GM23338 (cell line): ENCODE results near the gene MFSD11. TPM values are rescaled to one million over a fixed set of nuclear protein-coding genes. Genes with fewer than 3 reads are reported as not detected.

Source experiments
- ATAC-seq: fragments of 200-7000 bp; cut with Tn5 transposase; 3 replicates; pipeline ENCODE4 v1.9.1; 2020
- DNase-seq: peaks from one replicate; pipeline ENCODE4 v3.0.0-alpha.2; 2015; ENCODE audit warnings: low spot score
- H2AFZ ChIP-seq: fragments of 200-600 bp; sonication (generic); 2 replicates; pipeline ENCODE4 v1.8.0; 2016; ENCODE audit warnings: antibody characterized with exemption, mild to moderate bottlenecking, moderate library complexity
- H3F3A ChIP-seq: fragments of 200-600 bp; sonication (generic); replicated peaks from 2 replicates; pipeline ENCODE4 v1.8.0; 2017; ENCODE audit warnings: antibody characterized with exemption, mixed run types, low read depth
- H3K27ac ChIP-seq: fragments of 200-600 bp; sonication (generic); 2 replicates; pipeline ENCODE4 v1.6.1; 2016; ENCODE audit warnings: low read depth
- H3K27me3 ChIP-seq: fragments of 200-600 bp; sonication (generic); 2 replicates; pipeline ENCODE4 v1.8.0; 2016; ENCODE audit warnings: mild to moderate bottlenecking, mixed run types, moderate library complexity; ENCODE audit not compliant: insufficient read depth
- H3K36me3 ChIP-seq: fragments of 200-600 bp; sonication (generic); 2 replicates; pipeline ENCODE4 v1.8.0; 2016; ENCODE audit warnings: mild to moderate bottlenecking; ENCODE audit not compliant: insufficient read depth
- H3K4me1 ChIP-seq: fragments of 200-600 bp; sonication (generic); 2 replicates; pipeline ENCODE4 v1.8.0; 2016; ENCODE audit warnings: mild to moderate bottlenecking, moderate library complexity; ENCODE audit not compliant: insufficient read depth
- H3K4me2 ChIP-seq: fragments of 200-600 bp; sonication (generic); 2 replicates; pipeline ENCODE4 v1.7.1; 2017; ENCODE audit warnings: mixed run types
- H3K4me3 ChIP-seq: fragments of 200-600 bp; sonication (generic); 2 replicates; pipeline ENCODE4 v1.6.1; 2016; ENCODE audit warnings: mixed run types
- H3K79me2 ChIP-seq: fragments of 200-600 bp; sonication (generic); replicated peaks from 2 replicates; pipeline ENCODE4 v1.8.0; 2017; ENCODE audit warnings: mild to moderate bottlenecking; ENCODE audit not compliant: insufficient read depth
- H3K9me2 ChIP-seq: fragments of 200-600 bp; sonication (generic); 2 replicates; pipeline ENCODE4 v1.8.0; 2017; ENCODE audit not compliant: insufficient read depth
- H4K20me1 ChIP-seq: fragments of 200-600 bp; sonication (generic); replicated peaks from 2 replicates; pipeline ENCODE4 v1.8.0; 2017; ENCODE audit warnings: mild to moderate bottlenecking; ENCODE audit not compliant: insufficient read depth
- H3K27ac Mint-ChIP-seq: 2 replicates; pipeline ENCODE4 v1.8.0; 2020; ENCODE audit warnings: inconsistent platforms, mild to moderate bottlenecking, moderate library complexity, mixed read lengths
- H3K27me3 Mint-ChIP-seq: 3 replicates; pipeline ENCODE4 v1.8.0; 2022; ENCODE audit warnings: low read depth, mild to moderate bottlenecking, moderate library complexity, mixed read lengths, inconsistent platforms; ENCODE audit not compliant: insufficient read depth, poor library complexity
- H3K36me3 Mint-ChIP-seq: 3 replicates; pipeline ENCODE4 v1.8.0; 2021; ENCODE audit warnings: low read depth, mild to moderate bottlenecking, inconsistent platforms, moderate library complexity, mixed read lengths
- H3K4me1 Mint-ChIP-seq: 3 replicates; pipeline ENCODE4 v1.8.0; 2020; ENCODE audit warnings: mild to moderate bottlenecking, inconsistent platforms, mixed read lengths
- H3K4me3 Mint-ChIP-seq: 3 replicates; pipeline ENCODE4 v1.8.0; 2021; ENCODE audit warnings: moderate library complexity, mild to moderate bottlenecking, inconsistent platforms, mixed read lengths
- H3K9me3 Mint-ChIP-seq: 3 replicates; pipeline ENCODE4 v1.8.0; 2020; ENCODE audit warnings: moderate library complexity, mild to moderate bottlenecking, inconsistent platforms, mixed read lengths
- CREB1 ChIP-seq: fragments of 250-450 bp; sonication (Bioruptor Pico); IDR thresholded peaks from 2 replicates; pipeline ENCODE4 v1.5.0; 2020; ENCODE audit warnings: low read depth, mild to moderate bottlenecking, moderate library complexity
- EZH2 ChIP-seq: fragments of 200-600 bp; sonication (generic); IDR thresholded peaks from one replicate; pipeline ENCODE4 v1.8.0; 2017; ENCODE audit warnings: antibody characterized with exemption, mild to moderate bottlenecking, low read depth; ENCODE audit not compliant: unreplicated experiment
- EZH2phosphoT487 ChIP-seq: fragments of 200-600 bp; sonication (generic); IDR thresholded peaks from one replicate; pipeline ENCODE4 v1.8.1; 2018; ENCODE audit warnings: antibody characterized with exemption; ENCODE audit not compliant: unreplicated experiment
- JUNB ChIP-seq: IDR thresholded peaks from one replicate; pipeline ENCODE4 v1.6.1; 2016; ENCODE audit warnings: antibody characterized with exemption; ENCODE audit not compliant: unreplicated experiment
- NANOG ChIP-seq: IDR thresholded peaks from 2 replicates; pipeline ENCODE4 v1.6.1; 2016; ENCODE audit warnings: antibody characterized with exemption, borderline replicate concordance
- POLR2AphosphoS5 ChIP-seq: IDR thresholded peaks from 2 replicates; pipeline ENCODE4 v1.6.1; 2016; ENCODE audit warnings: antibody characterized with exemption, low read depth
- STAT1 ChIP-seq: IDR thresholded peaks from one replicate; pipeline ENCODE4 v1.6.1; 2016; ENCODE audit warnings: antibody characterized with exemption; ENCODE audit not compliant: unreplicated experiment
- ZNF114 ChIP-seq: fragments of 250-450 bp; sonication (Bioruptor Pico); IDR thresholded peaks from 2 replicates; pipeline ENCODE4 v1.5.0; 2020; ENCODE audit warnings: mild to moderate bottlenecking, moderate library complexity
- ZNF331 ChIP-seq: fragments of 250-450 bp; sonication (Bioruptor Pico); IDR thresholded peaks from 2 replicates; pipeline ENCODE4 v1.5.0; 2020; ENCODE audit warnings: low read depth, mild to moderate bottlenecking, moderate library complexity
- polyA plus RNA-seq: library from polyadenylated mRNA; unstranded; fragments of >200 nt; fragmentation: Nextera tagmentation; extraction: Ambion mirVana; gene quantifications from 2 replicates; pipeline ENCODE4 v1.2.1, GENCODE V29; 2016
- total RNA-seq: library from RNA; depleted of rRNA; stranded (reverse); fragments of >200 nt; shearing (Covaris generic); gene quantifications from 2 replicates; pipeline ENCODE4 v1.2.3, GENCODE V29; 2014
- TF ChIP-seq, protein P1 (sequence below): IDR thresholded peaks from one replicate; pipeline ENCODE4 v1.6.1; 2018; ENCODE audit warnings: antibody characterized with exemption; ENCODE audit not compliant: unreplicated experiment
- TF ChIP-seq, protein P2 (sequence below): fragments of 250-450 bp; sonication (Bioruptor Pico); IDR thresholded peaks from 2 replicates; pipeline ENCODE4 v1.5.0; 2020; ENCODE audit warnings: mild to moderate bottlenecking, moderate library complexity
- TF ChIP-seq, protein P3 (sequence below): IDR thresholded peaks from 2 replicates; pipeline ENCODE4 v1.6.1; 2016; ENCODE audit warnings: antibody characterized with exemption
- TF ChIP-seq, protein P4 (sequence below), 2 experiments: fragments of 200-600 bp in 1 of 2; sonication (generic) in 1 of 2; conservative IDR thresholded peaks; 2 replicates each; pipeline versions ENCODE4 v1.5.1 to v1.6.1; 2016 to 2017; ENCODE audit warnings: antibody characterized with exemption in 2 of 2, low read depth in 2 of 2, mild to moderate bottlenecking in 2 of 2, moderate library complexity in 1 of 2

Gene MFSD11
- total and polyA plus RNA-seq, 2 experiments from 2014 or later, result 10.2 to 35.3 TPM

DNA sequence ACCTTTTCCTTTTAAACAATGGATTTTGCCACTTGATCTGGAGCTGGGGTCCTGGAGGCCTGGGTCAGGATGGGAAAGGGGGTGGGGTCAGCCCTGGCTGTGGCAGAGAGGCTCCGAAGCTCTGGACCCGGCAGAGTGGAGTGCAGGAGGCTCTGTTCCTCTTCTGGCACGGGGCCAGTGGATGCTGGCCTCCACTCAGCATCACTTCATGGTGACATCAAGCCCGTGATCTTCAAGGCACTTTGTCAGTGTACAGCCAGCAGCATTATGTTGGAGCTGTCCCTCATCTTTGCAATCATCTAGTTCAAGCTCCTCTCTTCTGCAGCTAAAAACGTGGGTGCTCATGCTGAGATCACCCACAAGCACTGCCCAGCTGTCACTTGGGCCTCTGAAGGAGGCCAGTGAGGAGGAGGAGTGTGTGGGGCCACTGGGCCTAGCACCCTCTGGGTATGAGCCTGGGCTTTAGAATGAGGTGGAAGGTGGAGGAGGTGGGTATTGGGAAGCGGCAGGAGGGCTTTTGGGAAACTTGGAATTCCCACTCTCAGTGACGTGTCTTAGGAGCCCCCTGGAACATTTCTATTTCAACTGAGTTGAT, 84.4 kb downstream of the MFSD11 start:
- Mint-ChIP-seq H3K4me3 (no peak overlapping the region), H3K9me3 (no peaks in the 10 kb centered on the region; the same call in 2 of the 3 replicates), H3K27ac (no peak overlapping the region), H3K4me1 (peaks cover 9% of the 10 kb centered on the region), H3K27me3 (peaks cover 5% of the 10 kb centered on the region), H3K36me3 (no peaks in the 10 kb centered on the region)
- no peaks in the 10 kb centered on the region for H4K20me1 ChIP-seq
- H2AFZ ChIP-seq, result no peak overlapping the region
- no peaks in the 10 kb centered on the region for H3K9me2 ChIP-seq
- H3K4me1 ChIP-seq, result no peaks in the 10 kb centered on the region
- H3F3A ChIP-seq, result no peaks in the 10 kb centered on the region
- H3K36me3 ChIP-seq, result no peaks in the 10 kb centered on the region
- no peak overlapping the region for H3K4me2 ChIP-seq
- no peak for DNase-seq
- no peak overlapping the region for H3K27ac ChIP-seq
- no peak overlapping the region for H3K4me3 ChIP-seq
- TF ChIP-seq, protein P1, sequence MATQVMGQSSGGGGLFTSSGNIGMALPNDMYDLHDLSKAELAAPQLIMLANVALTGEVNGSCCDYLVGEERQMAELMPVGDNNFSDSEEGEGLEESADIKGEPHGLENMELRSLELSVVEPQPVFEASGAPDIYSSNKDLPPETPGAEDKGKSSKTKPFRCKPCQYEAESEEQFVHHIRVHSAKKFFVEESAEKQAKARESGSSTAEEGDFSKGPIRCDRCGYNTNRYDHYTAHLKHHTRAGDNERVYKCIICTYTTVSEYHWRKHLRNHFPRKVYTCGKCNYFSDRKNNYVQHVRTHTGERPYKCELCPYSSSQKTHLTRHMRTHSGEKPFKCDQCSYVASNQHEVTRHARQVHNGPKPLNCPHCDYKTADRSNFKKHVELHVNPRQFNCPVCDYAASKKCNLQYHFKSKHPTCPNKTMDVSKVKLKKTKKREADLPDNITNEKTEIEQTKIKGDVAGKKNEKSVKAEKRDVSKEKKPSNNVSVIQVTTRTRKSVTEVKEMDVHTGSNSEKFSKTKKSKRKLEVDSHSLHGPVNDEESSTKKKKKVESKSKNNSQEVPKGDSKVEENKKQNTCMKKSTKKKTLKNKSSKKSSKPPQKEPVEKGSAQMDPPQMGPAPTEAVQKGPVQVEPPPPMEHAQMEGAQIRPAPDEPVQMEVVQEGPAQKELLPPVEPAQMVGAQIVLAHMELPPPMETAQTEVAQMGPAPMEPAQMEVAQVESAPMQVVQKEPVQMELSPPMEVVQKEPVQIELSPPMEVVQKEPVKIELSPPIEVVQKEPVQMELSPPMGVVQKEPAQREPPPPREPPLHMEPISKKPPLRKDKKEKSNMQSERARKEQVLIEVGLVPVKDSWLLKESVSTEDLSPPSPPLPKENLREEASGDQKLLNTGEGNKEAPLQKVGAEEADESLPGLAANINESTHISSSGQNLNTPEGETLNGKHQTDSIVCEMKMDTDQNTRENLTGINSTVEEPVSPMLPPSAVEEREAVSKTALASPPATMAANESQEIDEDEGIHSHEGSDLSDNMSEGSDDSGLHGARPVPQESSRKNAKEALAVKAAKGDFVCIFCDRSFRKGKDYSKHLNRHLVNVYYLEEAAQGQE, result no peak
- TF ChIP-seq STAT1 (no peak), ZNF114 (CRISPR knock-in tag) (no peak), EZH2phosphoT487 (no peak), CREB1 (CRISPR knock-in tag) (no peak), POLR2AphosphoS5 (no peak), NANOG (no peak), EZH2 (no peak), JUNB (no peak), ZNF331 (CRISPR knock-in tag) (no peak)
- TF ChIP-seq, protein P2, sequence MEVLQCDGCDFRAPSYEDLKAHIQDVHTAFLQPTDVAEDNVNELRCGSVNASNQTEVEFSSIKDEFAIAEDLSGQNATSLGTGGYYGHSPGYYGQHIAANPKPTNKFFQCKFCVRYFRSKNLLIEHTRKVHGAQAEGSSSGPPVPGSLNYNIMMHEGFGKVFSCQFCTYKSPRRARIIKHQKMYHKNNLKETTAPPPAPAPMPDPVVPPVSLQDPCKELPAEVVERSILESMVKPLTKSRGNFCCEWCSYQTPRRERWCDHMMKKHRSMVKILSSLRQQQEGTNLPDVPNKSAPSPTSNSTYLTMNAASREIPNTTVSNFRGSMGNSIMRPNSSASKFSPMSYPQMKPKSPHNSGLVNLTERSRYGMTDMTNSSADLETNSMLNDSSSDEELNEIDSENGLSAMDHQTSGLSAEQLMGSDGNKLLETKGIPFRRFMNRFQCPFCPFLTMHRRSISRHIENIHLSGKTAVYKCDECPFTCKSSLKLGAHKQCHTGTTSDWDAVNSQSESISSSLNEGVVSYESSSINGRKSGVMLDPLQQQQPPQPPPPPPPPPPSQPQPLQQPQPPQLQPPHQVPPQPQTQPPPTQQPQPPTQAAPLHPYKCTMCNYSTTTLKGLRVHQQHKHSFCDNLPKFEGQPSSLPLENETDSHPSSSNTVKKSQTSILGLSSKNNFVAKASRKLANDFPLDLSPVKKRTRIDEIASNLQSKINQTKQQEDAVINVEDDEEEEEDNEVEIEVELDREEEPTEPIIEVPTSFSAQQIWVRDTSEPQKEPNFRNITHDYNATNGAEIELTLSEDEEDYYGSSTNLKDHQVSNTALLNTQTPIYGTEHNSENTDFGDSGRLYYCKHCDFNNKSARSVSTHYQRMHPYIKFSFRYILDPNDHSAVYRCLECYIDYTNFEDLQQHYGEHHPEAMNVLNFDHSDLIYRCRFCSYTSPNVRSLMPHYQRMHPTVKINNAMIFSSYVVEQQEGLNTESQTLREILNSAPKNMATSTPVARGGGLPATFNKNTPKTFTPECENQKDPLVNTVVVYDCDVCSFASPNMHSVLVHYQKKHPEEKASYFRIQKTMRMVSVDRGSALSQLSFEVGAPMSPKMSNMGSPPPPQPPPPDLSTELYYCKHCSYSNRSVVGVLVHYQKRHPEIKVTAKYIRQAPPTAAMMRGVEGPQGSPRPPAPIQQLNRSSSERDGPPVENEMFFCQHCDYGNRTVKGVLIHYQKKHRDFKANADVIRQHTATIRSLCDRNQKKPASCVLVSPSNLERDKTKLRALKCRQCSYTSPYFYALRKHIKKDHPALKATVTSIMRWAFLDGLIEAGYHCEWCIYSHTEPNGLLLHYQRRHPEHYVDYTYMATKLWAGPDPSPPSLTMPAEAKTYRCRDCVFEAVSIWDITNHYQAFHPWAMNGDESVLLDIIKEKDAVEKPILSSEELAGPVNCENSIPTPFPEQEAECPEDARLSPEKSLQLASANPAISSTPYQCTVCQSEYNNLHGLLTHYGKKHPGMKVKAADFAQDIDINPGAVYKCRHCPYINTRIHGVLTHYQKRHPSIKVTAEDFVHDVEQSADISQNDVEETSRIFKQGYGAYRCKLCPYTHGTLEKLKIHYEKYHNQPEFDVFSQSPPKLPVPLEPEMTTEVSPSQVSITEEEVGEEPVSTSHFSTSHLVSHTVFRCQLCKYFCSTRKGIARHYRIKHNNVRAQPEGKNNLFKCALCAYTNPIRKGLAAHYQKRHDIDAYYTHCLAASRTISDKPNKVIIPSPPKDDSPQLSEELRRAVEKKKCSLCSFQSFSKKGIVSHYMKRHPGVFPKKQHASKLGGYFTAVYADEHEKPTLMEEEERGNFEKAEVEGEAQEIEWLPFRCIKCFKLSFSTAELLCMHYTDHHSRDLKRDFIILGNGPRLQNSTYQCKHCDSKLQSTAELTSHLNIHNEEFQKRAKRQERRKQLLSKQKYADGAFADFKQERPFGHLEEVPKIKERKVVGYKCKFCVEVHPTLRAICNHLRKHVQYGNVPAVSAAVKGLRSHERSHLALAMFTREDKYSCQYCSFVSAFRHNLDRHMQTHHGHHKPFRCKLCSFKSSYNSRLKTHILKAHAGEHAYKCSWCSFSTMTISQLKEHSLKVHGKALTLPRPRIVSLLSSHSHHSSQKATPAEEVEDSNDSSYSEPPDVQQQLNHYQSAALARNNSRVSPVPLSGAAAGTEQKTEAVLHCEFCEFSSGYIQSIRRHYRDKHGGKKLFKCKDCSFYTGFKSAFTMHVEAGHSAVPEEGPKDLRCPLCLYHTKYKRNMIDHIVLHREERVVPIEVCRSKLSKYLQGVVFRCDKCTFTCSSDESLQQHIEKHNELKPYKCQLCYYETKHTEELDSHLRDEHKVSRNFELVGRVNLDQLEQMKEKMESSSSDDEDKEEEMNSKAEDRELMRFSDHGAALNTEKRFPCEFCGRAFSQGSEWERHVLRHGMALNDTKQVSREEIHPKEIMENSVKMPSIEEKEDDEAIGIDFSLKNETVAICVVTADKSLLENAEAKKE, result no peak
- TF ChIP-seq, protein P3, sequence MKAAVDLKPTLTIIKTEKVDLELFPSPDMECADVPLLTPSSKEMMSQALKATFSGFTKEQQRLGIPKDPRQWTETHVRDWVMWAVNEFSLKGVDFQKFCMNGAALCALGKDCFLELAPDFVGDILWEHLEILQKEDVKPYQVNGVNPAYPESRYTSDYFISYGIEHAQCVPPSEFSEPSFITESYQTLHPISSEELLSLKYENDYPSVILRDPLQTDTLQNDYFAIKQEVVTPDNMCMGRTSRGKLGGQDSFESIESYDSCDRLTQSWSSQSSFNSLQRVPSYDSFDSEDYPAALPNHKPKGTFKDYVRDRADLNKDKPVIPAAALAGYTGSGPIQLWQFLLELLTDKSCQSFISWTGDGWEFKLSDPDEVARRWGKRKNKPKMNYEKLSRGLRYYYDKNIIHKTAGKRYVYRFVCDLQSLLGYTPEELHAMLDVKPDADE, result no peak
- TF ChIP-seq, protein P4, sequence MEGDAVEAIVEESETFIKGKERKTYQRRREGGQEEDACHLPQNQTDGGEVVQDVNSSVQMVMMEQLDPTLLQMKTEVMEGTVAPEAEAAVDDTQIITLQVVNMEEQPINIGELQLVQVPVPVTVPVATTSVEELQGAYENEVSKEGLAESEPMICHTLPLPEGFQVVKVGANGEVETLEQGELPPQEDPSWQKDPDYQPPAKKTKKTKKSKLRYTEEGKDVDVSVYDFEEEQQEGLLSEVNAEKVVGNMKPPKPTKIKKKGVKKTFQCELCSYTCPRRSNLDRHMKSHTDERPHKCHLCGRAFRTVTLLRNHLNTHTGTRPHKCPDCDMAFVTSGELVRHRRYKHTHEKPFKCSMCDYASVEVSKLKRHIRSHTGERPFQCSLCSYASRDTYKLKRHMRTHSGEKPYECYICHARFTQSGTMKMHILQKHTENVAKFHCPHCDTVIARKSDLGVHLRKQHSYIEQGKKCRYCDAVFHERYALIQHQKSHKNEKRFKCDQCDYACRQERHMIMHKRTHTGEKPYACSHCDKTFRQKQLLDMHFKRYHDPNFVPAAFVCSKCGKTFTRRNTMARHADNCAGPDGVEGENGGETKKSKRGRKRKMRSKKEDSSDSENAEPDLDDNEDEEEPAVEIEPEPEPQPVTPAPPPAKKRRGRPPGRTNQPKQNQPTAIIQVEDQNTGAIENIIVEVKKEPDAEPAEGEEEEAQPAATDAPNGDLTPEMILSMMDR (conservative IDR thresholded peaks at IDR 0.05; ENCODE audit: low read depth in 2 of 2), result no peak
- ATAC-seq, result no peak
- no peaks in the 10 kb centered on the region for H3K27me3 ChIP-seq
- no peaks in the 10 kb centered on the region for H3K79me2 ChIP-seq
